IPS-20b (cell line): ENCODE data around the gene USF3.
A peak's percentile ranks its signal among the peaks of the same experiment; 100 is the strongest.

Source experiments
- H3K27ac ChIP-seq: one replicate; pipeline ENCODE4 v1.5.1; 2013; ENCODE audit warnings: low read length
- H3K27me3 ChIP-seq: 2 replicates; pipeline ENCODE4 v1.6.1; 2013; ENCODE audit warnings: mild to moderate bottlenecking, low read length, inconsistent platforms; ENCODE audit not compliant: insufficient read depth
- H3K36me3 ChIP-seq: 2 replicates; pipeline ENCODE4 v1.6.1; 2013; ENCODE audit warnings: low read depth, mild to moderate bottlenecking, inconsistent platforms, low read length, moderate library complexity; ENCODE audit not compliant: insufficient read depth
- H3K4me1 ChIP-seq: 2 replicates; pipeline ENCODE4 v1.6.1; 2013; ENCODE audit warnings: mild to moderate bottlenecking, control low read depth, inconsistent platforms, low read length, moderate library complexity; ENCODE audit not compliant: insufficient read depth
- H3K4me3 ChIP-seq: 2 replicates; pipeline ENCODE4 v1.5.1; 2013; ENCODE audit warnings: mild to moderate bottlenecking, low read length, inconsistent platforms
- H3K9ac ChIP-seq: 2 replicates; pipeline ENCODE4 v1.6.1; 2013; ENCODE audit warnings: low read depth, mild to moderate bottlenecking, inconsistent platforms, low read length, moderate library complexity
- H3K9me3 ChIP-seq: 2 replicates; pipeline ENCODE4 v1.6.1; 2013; ENCODE audit warnings: mild to moderate bottlenecking, low read depth, low read length, inconsistent platforms; ENCODE audit not compliant: insufficient read depth

The USF3 gene

GRCh38 chr3:113696658-113697499 is 437 bp upstream of the USF3 start:
- H3K27me3 ChIP-seq, result no peaks in the 10 kb centered on the region

DNA sequence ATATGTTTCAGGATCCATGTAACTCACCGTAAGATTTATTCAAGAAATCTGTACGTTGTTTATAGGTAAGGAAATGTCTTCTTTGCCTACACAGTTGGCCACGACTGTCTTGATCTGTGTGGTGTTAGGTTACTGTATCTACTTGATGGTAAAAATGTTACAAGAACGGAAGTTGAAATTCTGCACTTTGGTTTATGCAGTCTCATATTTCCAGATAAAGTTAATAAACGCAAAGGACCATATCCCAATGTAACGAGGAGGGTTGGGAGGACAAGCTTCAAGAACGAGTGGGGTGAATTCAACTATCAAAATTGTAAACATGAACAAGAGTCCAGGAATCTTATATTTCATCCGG is 1.0 kb downstream of the USF3 start:
- Histone ChIP-seq H3K9me3 (no peaks in the 10 kb centered on the region), H3K36me3 (no peaks in the 10 kb centered on the region), H3K27ac (peak overlapping the region; percentile 57), H3K4me3 (peak overlapping the region; percentile 90), H3K4me1 (peaks cover 12% of the 10 kb centered on the region), H3K9ac (peak overlapping the region; percentile 84), H3K27me3 (no peaks in the 10 kb centered on the region)

More at GRCh38 chr3:113696658-113697499, 437 bp upstream of the USF3 start:
- H3K9ac ChIP-seq, result peak overlapping the region; percentile 79
- H3K4me1 ChIP-seq, result peaks cover 12% of the 10 kb centered on the region
- no peaks in the 10 kb centered on the region for H3K9me3 ChIP-seq
- H3K36me3 ChIP-seq, result no peaks in the 10 kb centered on the region
- H3K27ac ChIP-seq, result peak overlapping the region; percentile 17
- peak overlapping the region; percentile 82 for H3K4me3 ChIP-seq

GRCh38 chr3:113690482-113690881 is 6.0 kb downstream of the USF3 start:
- Histone ChIP-seq H3K9ac (no peak overlapping the region), H3K36me3 (no peaks in the 10 kb centered on the region), H3K27me3 (no peaks in the 10 kb centered on the region), H3K4me1 (peaks cover 19% of the 10 kb centered on the region), H3K9me3 (no peaks in the 10 kb centered on the region), H3K27ac (no peak overlapping the region), H3K4me3 (no peak overlapping the region)

- Histone ChIP-seq H3K27ac (peak overlapping the region; percentile 39), H3K9me3 (no peaks in the 10 kb centered on the region)
Observed at GRCh38 chr3:113685956-113686721, 10.3 kb downstream of the USF3 start.

DNA sequence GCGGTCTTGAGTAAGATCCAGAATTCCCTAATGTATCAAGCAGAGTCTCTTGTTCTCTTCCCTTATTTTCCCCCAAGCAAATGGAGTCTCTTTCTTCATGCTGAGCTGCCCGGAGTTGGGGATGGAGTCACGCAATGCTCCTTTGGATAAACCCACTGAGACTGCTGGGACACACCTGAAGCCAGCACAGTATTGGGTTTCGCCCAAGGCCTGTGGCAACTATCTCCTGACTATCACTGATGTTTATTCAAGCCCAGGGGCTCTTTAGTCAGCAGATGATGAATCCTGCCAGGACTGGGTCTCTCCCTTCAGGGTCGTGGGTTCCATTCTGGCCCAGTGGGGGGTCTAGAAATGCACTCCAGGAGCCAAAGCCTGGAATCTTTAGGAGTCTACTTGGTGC is 11.3 kb downstream of the USF3 start:
- Histone ChIP-seq H3K4me1 (peaks cover 17% of the 10 kb centered on the region), H3K36me3 (no peaks in the 10 kb centered on the region), H3K27me3 (no peaks in the 10 kb centered on the region), H3K9ac (0 out of 2 replicates have a peak overlapping the region, but pooled peaks have one; percentile 0), H3K4me3 (no peak overlapping the region; the same call in 1 of the 2 replicates), H3K9me3 (no peaks in the 10 kb centered on the region), H3K27ac (no peak overlapping the region)

More at GRCh38 chr3:113685956-113686721, 10.3 kb downstream of the USF3 start:
- peak overlapping the region; percentile 0; the same call in 1 of the 2 replicates for H3K9ac ChIP-seq
- H3K27me3 ChIP-seq, result no peaks in the 10 kb centered on the region
- H3K4me1 ChIP-seq, result peaks cover 17% of the 10 kb centered on the region
- H3K4me3 ChIP-seq, result 0 out of 2 replicates have a peak overlapping the region, but pooled peaks have one; percentile 29
- no peaks in the 10 kb centered on the region for H3K36me3 ChIP-seq

DNA sequence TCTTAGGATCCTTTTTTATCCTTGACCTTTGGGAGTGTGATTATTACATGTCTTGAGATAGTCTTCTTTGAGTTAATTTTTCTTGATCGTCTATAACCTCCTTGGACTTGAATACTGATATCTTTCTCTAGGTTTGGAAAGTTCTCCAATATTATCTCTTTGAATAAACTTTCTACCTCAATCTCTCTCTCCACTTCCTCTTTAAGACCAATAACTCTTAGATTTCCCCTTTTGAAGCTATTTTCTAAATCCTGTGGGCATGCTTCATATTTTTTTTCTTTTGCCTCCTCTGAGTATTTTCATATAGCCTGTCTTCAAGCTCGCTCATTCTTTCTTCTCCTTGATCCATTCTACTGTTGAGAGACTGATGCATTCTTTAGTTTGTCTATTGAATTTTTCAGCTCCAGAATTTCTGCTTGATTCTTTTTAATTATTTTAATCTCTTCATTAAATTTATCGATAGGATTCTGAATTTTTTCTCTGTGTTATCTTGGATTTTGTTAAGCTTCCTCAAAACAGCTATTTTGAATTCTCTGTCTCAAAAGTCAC is 12.1 kb downstream of the USF3 start:
- H3K9ac ChIP-seq, result no peak overlapping the region
- peaks cover 17% of the 10 kb centered on the region for H3K4me1 ChIP-seq
- H3K4me3 ChIP-seq, result no peak overlapping the region
- no peaks in the 10 kb centered on the region for H3K36me3 ChIP-seq
- no peaks in the 10 kb centered on the region for H3K27me3 ChIP-seq
- H3K9me3 ChIP-seq, result no peaks in the 10 kb centered on the region
- H3K27ac ChIP-seq, result no peak overlapping the region

- peaks cover 9% of the 10 kb centered on the region; the same call in 1 of the 2 replicates for H3K4me1 ChIP-seq
- no peaks in the 10 kb centered on the region for H3K9me3 ChIP-seq
- peaks cover 9% of the 10 kb centered on the region; the same call in 1 of the 2 replicates for H3K36me3 ChIP-seq
- no peak overlapping the region for H3K4me3 ChIP-seq
- H3K9ac ChIP-seq, result no peak overlapping the region
- no peaks in the 10 kb centered on the region for H3K27me3 ChIP-seq
- H3K27ac ChIP-seq, result no peak overlapping the region
Observed at GRCh38 chr3:113678773-113679172, 17.7 kb downstream of the USF3 start.

DNA sequence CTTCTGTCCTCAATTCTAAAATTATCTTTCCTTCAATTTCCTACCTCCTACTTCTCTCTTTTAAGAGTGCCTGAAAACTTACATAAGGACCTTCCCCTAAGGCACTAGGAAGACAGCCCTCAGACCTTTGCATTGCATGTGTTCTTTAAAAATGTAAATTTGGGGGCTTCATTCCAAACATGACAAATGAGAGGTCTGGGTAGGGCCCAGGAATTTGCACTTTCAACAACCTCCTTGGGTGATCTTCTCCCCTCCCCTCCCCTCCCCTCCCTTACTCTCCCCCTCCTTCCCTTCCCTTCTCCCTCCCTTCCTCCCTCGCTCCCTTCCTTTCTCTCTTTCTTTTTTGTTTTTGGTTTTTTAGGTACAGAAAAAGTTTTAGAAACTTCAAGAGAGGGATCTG is 18.7 kb downstream of the USF3 start:
- Histone ChIP-seq H3K36me3 (peaks cover 12% of the 10 kb centered on the region; the same call in 1 of the 2 replicates), H3K4me3 (no peak overlapping the region), H3K27me3 (no peaks in the 10 kb centered on the region), H3K9ac (no peak overlapping the region), H3K4me1 (peaks cover 9% of the 10 kb centered on the region; the same call in 1 of the 2 replicates), H3K27ac (no peak overlapping the region), H3K9me3 (no peaks in the 10 kb centered on the region)

DNA sequence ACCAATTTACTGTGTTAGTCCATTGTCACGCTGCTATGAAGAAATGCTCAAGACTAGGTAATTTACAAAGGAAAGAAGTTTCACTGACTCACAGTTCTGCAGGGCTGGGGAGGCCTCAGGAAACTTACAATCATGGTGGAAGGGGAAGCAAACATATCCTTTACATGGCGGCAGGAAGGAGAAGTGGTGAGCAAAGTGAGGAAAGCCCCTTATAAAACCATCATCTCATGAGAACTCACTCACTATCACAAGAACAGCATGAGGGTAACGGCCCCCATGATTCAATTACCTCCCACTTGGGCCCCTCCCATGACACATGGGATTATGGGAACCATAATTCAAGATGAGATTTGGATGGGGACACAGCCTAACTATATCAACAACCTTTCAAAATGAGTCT is 20.2 kb downstream of the USF3 start:
- Histone ChIP-seq H3K4me3 (no peak overlapping the region), H3K27ac (no peak overlapping the region), H3K9me3 (no peaks in the 10 kb centered on the region), H3K4me1 (peaks cover 9% of the 10 kb centered on the region; the same call in 1 of the 2 replicates), H3K36me3 (peaks cover 12% of the 10 kb centered on the region; the same call in 1 of the 2 replicates), H3K9ac (no peak overlapping the region), H3K27me3 (no peaks in the 10 kb centered on the region)

DNA sequence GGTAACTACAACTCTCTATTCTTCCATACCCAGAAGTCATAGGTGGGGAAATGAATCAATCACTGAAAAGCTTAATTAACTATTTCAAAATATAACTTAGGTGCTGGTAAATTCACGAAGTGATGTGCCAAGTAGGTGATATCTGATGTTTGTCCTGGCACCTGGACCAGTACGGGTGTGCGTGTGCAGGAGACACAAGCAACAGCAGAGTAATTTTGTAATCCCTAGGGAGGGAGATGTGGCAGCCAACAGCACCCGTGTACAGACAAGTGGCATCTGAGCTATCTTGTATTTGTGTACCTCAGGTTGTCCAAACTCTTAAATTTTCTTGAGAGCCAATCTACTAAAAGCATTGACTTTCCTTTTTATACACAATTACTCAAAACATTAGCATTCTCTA is 22.8 kb downstream of the USF3 start:
- H3K4me3 ChIP-seq, result no peak overlapping the region
- no peak overlapping the region for H3K9ac ChIP-seq
- H3K36me3 ChIP-seq, result peaks cover 12% of the 10 kb centered on the region; the same call in 1 of the 2 replicates
- no peak overlapping the region for H3K27ac ChIP-seq
- H3K27me3 ChIP-seq, result no peaks in the 10 kb centered on the region
- no peaks in the 10 kb centered on the region for H3K9me3 ChIP-seq
- H3K4me1 ChIP-seq, result peaks cover 10% of the 10 kb centered on the region; the same call in 1 of the 2 replicates

DNA sequence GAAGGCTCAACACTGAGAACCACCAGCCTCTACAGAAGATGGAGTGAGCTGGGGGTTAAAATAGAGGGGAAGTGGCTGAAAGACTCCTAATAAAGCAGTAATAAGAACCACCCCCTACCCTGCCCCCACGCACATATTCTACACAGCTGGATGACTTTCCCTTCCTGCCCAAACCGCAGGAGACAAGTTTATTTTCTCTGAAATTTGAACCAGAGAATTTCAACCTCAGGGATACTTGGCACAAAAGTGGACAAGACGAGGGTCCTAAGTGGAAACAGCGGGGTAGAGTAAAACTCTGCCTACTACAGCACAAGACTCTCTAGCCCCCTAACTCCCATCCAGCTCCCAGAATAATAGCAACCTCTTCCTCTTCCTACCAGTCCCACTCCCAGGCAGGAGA is 28.4 kb downstream of the USF3 start:
- no peaks in the 10 kb centered on the region for H3K9me3 ChIP-seq
- no peak overlapping the region for H3K27ac ChIP-seq
- H3K36me3 ChIP-seq, result no peaks in the 10 kb centered on the region
- H3K4me1 ChIP-seq, result peaks cover 10% of the 10 kb centered on the region; the same call in 1 of the 2 replicates
- H3K27me3 ChIP-seq, result no peaks in the 10 kb centered on the region
- H3K4me3 ChIP-seq, result no peak overlapping the region
- peak overlapping the region; percentile 25; the same call in 1 of the 2 replicates for H3K9ac ChIP-seq
